ENCODE measurements around the gene PLXNA3.
A peak's percentile ranks its signal among the peaks of the same experiment; 100 is the strongest.

The PLXNA3 gene

GRCh38 chrX:154458116-154458953, at the start of gene PLXNA3:
PLXNA3 (plus strand) TSS chrX:154458281; CDS start chrX:154460184, 1,903 bp downstream.
- DNase-seq (ENCODE audit: low spot score), result no peak

- DNase-seq (ENCODE audit: low spot score), result no peak
Observed at GRCh38 chrX:154408659-154409221, 49.3 kb upstream of the PLXNA3 start.

GRCh38 chrX:154409222-154409871, 48.7 kb upstream of the PLXNA3 start, which contains the start of gene DNASE1L1:
DNASE1L1 (minus strand) TSS chrX:154409254; CDS start chrX:154405568, 3,686 bp downstream.
- DNase-seq (ENCODE audit: low spot score), result peak; percentile 68

- DNase-seq (ENCODE audit: low spot score), result no peak
Observed at GRCh38 chrX:154411981-154412340, 46.1 kb upstream of the PLXNA3 start.

- DNase-seq (ENCODE audit: low spot score), result no peak
Observed at GRCh38 chrX:154412468-154412867, 45.6 kb upstream of the PLXNA3 start.

GRCh38 chrX:154413142-154413541, 44.9 kb upstream of the PLXNA3 start:
- DNase-seq (ENCODE audit: low spot score), result no peak

GRCh38 chrX:154417157-154417556, 40.9 kb upstream of the PLXNA3 start:
- DNase-seq (ENCODE audit: low spot score), result no peak

- no peak for DNase-seq (ENCODE audit: low spot score)
Observed at GRCh38 chrX:154419189-154419588, 38.9 kb upstream of the PLXNA3 start.

GRCh38 chrX:154419688-154420401, 38.2 kb upstream of the PLXNA3 start:
- no peak for DNase-seq (ENCODE audit: low spot score)

- no peak for DNase-seq (ENCODE audit: low spot score)
Observed at GRCh38 chrX:154420402-154420756, 37.7 kb upstream of the PLXNA3 start.

- DNase-seq (ENCODE audit: low spot score), result no peak
Observed at GRCh38 chrX:154426916-154427770, 30.9 kb upstream of the PLXNA3 start.

GRCh38 chrX:154428176-154429171, 29.6 kb upstream of the PLXNA3 start, which contains the start of gene ATP6AP1:
ATP6AP1 (plus strand) TSS chrX:154428677; CDS start chrX:154428693, 16 bp downstream.
- peak; percentile 88 for DNase-seq (ENCODE audit: low spot score)

- DNase-seq (ENCODE audit: low spot score), result no peak
Observed at GRCh38 chrX:154429711-154430110, 28.4 kb upstream of the PLXNA3 start.

- no peak for DNase-seq (ENCODE audit: low spot score)
Observed at GRCh38 chrX:154430479-154430878, 27.6 kb upstream of the PLXNA3 start.

GRCh38 chrX:154430916-154431315, 27.2 kb upstream of the PLXNA3 start:
- no peak for DNase-seq (ENCODE audit: low spot score)

GRCh38 chrX:154431341-154431740, 26.7 kb upstream of the PLXNA3 start:
- no peak for DNase-seq (ENCODE audit: low spot score)

- DNase-seq (ENCODE audit: low spot score), result no peak
Observed at GRCh38 chrX:154432210-154432609, 25.9 kb upstream of the PLXNA3 start.

- DNase-seq (ENCODE audit: low spot score), result no peak
Observed at GRCh38 chrX:154433605-154434004, 24.5 kb upstream of the PLXNA3 start.

GRCh38 chrX:154434394-154435168, 23.5 kb upstream of the PLXNA3 start:
- no peak for DNase-seq (ENCODE audit: low spot score)
